Testis (tissue), 2 donors: ENCODE measurements around the gene SLC27A2.

Experiments used
- POLR2A ChIP-seq: fragments of 450-650 bp; IDR thresholded peaks from one replicate; pipeline ENCODE4 v1.6.1; 2017; ENCODE audit warnings: antibody characterized with exemption, mild to moderate bottlenecking, moderate library complexity
- TF ChIP-seq, protein P1 (sequence below), 3 experiments: fragments of 450-650 bp in 2 of 3; fragments of 200-600 bp in 1 of 3; sonication (generic) in 1 of 3; IDR thresholded peaks; one replicate each; pipeline ENCODE4 v1.5.1; 2016 to 2019; ENCODE audit warnings: antibody characterized with exemption in 3 of 3, mild to moderate bottlenecking in 2 of 3, moderate library complexity in 1 of 3

DNA sequence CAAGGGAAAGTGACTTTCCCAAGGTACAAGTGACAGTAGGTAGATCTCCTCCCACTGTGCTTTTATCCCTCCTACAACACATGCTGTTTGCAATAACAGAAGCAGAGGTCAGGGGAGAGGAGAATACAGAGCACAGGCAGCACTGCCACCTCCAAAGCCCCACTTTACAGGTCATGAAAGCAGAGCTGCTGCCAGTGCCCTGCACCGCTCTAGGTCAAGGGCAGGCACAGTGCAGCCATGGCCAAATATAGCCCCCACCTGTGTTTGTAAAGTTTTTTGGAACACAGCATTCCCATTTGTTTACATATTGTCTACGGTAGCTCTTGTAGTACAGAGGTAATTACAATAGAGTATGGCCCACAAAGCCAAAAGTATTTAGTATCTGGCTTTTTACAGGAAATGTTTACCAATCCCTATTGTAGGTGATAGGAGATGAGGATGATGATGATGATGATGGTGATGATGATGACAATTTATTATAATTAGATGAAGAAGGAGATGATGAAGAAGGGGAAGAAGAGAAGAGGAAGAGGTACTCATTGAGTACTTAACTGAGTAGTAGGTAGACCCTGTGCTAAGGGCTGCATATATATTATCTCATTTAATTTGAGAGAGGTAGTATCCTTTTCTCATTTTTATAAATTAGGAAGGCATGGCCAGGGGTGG is 63.1 kb downstream of the SLC27A2 start:
- no peak for TF ChIP-seq POLR2A
- TF ChIP-seq, protein P1, sequence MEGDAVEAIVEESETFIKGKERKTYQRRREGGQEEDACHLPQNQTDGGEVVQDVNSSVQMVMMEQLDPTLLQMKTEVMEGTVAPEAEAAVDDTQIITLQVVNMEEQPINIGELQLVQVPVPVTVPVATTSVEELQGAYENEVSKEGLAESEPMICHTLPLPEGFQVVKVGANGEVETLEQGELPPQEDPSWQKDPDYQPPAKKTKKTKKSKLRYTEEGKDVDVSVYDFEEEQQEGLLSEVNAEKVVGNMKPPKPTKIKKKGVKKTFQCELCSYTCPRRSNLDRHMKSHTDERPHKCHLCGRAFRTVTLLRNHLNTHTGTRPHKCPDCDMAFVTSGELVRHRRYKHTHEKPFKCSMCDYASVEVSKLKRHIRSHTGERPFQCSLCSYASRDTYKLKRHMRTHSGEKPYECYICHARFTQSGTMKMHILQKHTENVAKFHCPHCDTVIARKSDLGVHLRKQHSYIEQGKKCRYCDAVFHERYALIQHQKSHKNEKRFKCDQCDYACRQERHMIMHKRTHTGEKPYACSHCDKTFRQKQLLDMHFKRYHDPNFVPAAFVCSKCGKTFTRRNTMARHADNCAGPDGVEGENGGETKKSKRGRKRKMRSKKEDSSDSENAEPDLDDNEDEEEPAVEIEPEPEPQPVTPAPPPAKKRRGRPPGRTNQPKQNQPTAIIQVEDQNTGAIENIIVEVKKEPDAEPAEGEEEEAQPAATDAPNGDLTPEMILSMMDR (IDR thresholded peaks at IDR 0.05): no peak
